Heart left ventricle (tissue), 16 donors: ENCODE results near the gene FREM1. TPM values are rescaled to one million over a fixed set of nuclear protein-coding genes. Genes with fewer than 3 reads are reported as not detected.

Experiments
- ATAC-seq, 4 donors: fragments of 200-7000 bp; cut with Tn5 transposase; one replicate each; pipeline ENCODE4 v1.9.1; 2020 to 2022; ENCODE audit warnings: moderate library complexity in 4 of 4, mild to moderate bottlenecking in 3 of 4, moderate number of reproducible peaks in 1 of 4
- DNase-seq, 5 donors: peaks; one replicate each; pipeline ENCODE4 v3.0.0-alpha.2; 2020
- H3K27ac ChIP-seq, 12 donors: fragments of 200-600 bp; sonication (generic) in 4 of 12; one replicate each; pipeline versions ENCODE4 v1.5.0 to v1.8.0; 2016 to 2022; ENCODE audit warnings: mild to moderate bottlenecking in 2 of 12
- H3K27me3 ChIP-seq, 9 donors: fragments of 200-600 bp; sonication (generic) in 2 of 9; one replicate each; pipeline versions ENCODE4 v1.5.1 to v1.8.0; 2016 to 2022; ENCODE audit warnings: mild to moderate bottlenecking in 3 of 9
- H3K36me3 ChIP-seq, 9 donors: fragments of 200-600 bp; sonication (generic) in 2 of 9; one replicate each; pipeline versions ENCODE4 v1.5.0 to v1.8.0; 2018 to 2022; ENCODE audit warnings: mild to moderate bottlenecking in 2 of 9
- H3K4me1 ChIP-seq, 12 donors: fragments of 200-600 bp; sonication (generic) in 4 of 12; one replicate each; pipeline versions ENCODE4 v1.5.0 to v1.8.0; 2016 to 2022; ENCODE audit warnings: mild to moderate bottlenecking in 3 of 12
- H3K4me3 ChIP-seq, 12 donors: fragments of 200-600 bp; sonication (generic) in 4 of 12; one replicate each; pipeline versions ENCODE4 v1.5.0 to v1.8.0; 2017 to 2022; ENCODE audit warnings: mild to moderate bottlenecking in 9 of 12, moderate library complexity in 4 of 12
- H3K9me3 ChIP-seq, 12 donors: fragments of 200-600 bp; sonication (generic) in 4 of 12; one replicate each; pipeline versions ENCODE4 v1.5.0 to v1.8.0; 2016 to 2022; ENCODE audit warnings: mild to moderate bottlenecking in 1 of 12
- CTCF ChIP-seq, 12 donors: fragments of 200-600 bp; sonication (generic) in 4 of 12; IDR thresholded peaks; one replicate each; pipeline versions ENCODE4 v1.5.0 to v1.8.0; 2018 to 2022; ENCODE audit warnings: antibody characterized with exemption in 12 of 12, mild to moderate bottlenecking in 5 of 12
- POLR2A ChIP-seq, 2 donors: fragments of 450-650 bp; IDR thresholded peaks; one replicate each; pipeline ENCODE4 v1.6.1; 2017; ENCODE audit warnings: antibody characterized with exemption in 2 of 2, mild to moderate bottlenecking in 2 of 2, moderate library complexity in 2 of 2
- WGBS, 4 donors: extraction: QIAGEN DNeasy Blood & Tissue Kit in 2 of 4; methylation state at CpG; one replicate each; pipeline versions ENCODE4 v1.1.5 to v1.1.7; 2013 to 2018; 5-methylcytosine and 5-hydroxymethylcytosine counted together
- intact Hi-C, 10 donors: fragments of 100-400 bp; cut with DNase I; formaldehyde crosslinking; loops; one replicate each; pipeline versions ENCODE4 v1.11.1 to v1.14.2; 2022
- polyA plus RNA-seq, 2 donors: library from polyadenylated mRNA; stranded (reverse); fragments of 200-250 nt; gene quantifications; one replicate each; pipeline ENCODE4 v1.2.3, GENCODE V29; 2013
- total RNA-seq, 9 donors: library from RNA; depleted of rRNA in 2 of 9; stranded (reverse); fragments of >200 nt in 2 of 9; fragmentation: NEBNext Ultra II Directional in 3 of 9; extraction: Animal tissue kit (Norgen Biotek cat#: 25700) in 3 of 9; gene quantifications; one replicate each; pipeline versions ENCODE4 v1.1.0 to v1.2.4, GENCODE V29; 2016 to 2023
- donor health status: ischemic (EF 13 %, LVEDD 7.1; RV severe dilation, severe dysfunction).
- donor health status: healthy with polysubstance abuse.
- donor health status: DM: no; HTN: yes; CAD: no.
- donor health status: DM: no; HTN: no; CAD: no.
- donor health status: ischemic (EF 25% LVEDD 6.9; RV normal size, moderate dysfunction).
- donor health status: ischemic (EF 25% LVEDD 5.7; RV mildly dilated, moderate dysfunction).
- donor health status: healthy.
- donor health status: DM: yes; HTN: yes; CAD: no.
- donor health status: ischemic (EF 35%, LVEDD 5.7; RV mildly dilated, moderate dysfunction).
- donor health status: nonischemic (EF 11% LVEDD 7.7; RV severe dilation, severe dysfunction).
- donor health status: DM: yes; HTN: yes; CAD: no.
- donor health status: PGD.
- donor health status: ischemic (EF 29% LVEDD 5.4; RV normal size, mild dysfunction).
- donor health status: nonischemic (EF 23%, LVEDD 6.1; RV moderate dilation, normal function).

Gene FREM1
- total and polyA plus RNA-seq, 11 donors, result 0.29 to 6.5 (median 1.9) TPM

DNA sequence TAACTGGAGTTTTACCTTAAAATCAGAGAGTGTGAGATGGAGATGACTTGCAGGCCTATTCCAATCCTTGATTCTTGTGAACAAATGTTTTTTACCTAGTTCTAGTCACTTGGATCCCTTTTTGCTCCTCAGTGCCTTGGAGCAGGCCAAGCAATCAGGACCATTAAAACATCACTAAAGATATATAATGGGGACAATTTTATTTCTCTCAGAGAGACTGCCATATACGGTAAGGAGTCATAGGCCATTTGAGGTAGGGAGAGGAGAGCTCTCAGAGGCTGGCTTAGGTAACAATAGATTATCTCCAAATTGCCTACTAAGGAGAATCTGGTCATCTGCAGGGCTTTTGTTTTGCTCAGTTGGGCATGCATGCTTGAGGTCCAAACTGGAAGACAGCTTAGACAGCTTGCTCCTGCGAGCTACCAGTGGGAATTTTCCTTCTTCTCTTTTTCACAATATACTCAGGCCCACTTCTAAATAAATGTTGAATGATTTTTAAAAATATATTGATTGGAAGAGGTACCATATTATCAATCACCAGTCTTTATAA, 44.0 kb downstream of the FREM1 start:
- no peak overlapping the region for H3K4me3 ChIP-seq
- no peaks in the 10 kb centered on the region for H3K36me3 ChIP-seq
- H3K27ac ChIP-seq, result peak overlapping the region in 1 of 12 donors; percentile 71
- H3K27me3 ChIP-seq, result no peaks in the 10 kb centered on the region
- no peaks in the 10 kb centered on the region for H3K9me3 ChIP-seq
- H3K4me1 ChIP-seq, result no peaks in the 10 kb centered on the region
- TF ChIP-seq CTCF (IDR thresholded peaks at IDR 0.05) (no peak), POLR2A (IDR thresholded peaks at IDR 0.05) (no peak)
- 85 to 95% (median 94%) methylated on average over 2 of the region's 2 CpGs for WGBS, 4 donors
- intact Hi-C loops, result loop anchor here in 1 of 10 donors (10.0 kb wide), 1 partner anchor 59 kb away; no protein-coding TSS in a partner anchor
- no peak for DNase-seq
- no peak for ATAC-seq

GRCh38 chr9:14864309-14864708, 45.9 kb downstream of the FREM1 start:
- DNase-seq (no peak), ATAC-seq (no peak)
- no peak for TF ChIP-seq CTCF (IDR thresholded peaks at IDR 0.05)
- TF ChIP-seq POLR2A (IDR thresholded peaks at IDR 0.05), result no peak
- no peak overlapping the region for H3K4me3 ChIP-seq
- 86 to 92% (median 89%) methylated on average over 1 of the region's 1 CpG for WGBS, 4 donors
- no peaks in the 10 kb centered on the region for H3K27me3 ChIP-seq
- H3K27ac ChIP-seq, result peak overlapping the region in 2 of 12 donors; percentile 23 to 51
- no peaks in the 10 kb centered on the region for H3K36me3 ChIP-seq
- H3K9me3 ChIP-seq, result no peaks in the 10 kb centered on the region
- intact Hi-C loops, result loop anchor here in 1 of 10 donors (10.0 kb wide), 1 partner anchor 60 kb away; no protein-coding TSS in a partner anchor
- H3K4me1 ChIP-seq, result no peaks in the 10 kb centered on the region

DNA sequence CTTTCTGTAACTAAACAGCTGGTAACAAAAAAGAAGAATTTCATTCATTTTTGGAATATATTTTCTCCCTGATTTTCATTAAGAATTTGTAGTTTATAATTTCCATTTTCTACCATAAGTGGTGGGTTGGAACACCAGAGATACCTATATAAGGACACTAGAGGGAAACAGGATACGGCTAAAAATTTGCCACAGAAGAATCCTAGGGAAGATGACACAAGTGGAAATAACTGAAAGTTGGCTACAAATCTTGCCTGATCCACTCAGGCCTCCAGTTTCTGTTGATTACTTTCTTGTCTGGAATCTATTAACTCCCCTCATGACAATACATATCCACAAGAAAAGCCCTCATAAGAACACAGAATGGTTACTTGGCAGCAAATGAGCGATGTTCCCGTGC, 46.8 kb downstream of the FREM1 start:
- Histone ChIP-seq H3K4me3 (no peak overlapping the region), H3K27ac (peak overlapping the region in 1 of 12 donors; percentile 46), H3K27me3 (no peaks in the 10 kb centered on the region), H3K4me1 (no peaks in the 10 kb centered on the region), H3K9me3 (no peaks in the 10 kb centered on the region), H3K36me3 (no peaks in the 10 kb centered on the region)
- ATAC-seq, result no peak
- TF ChIP-seq CTCF (IDR thresholded peaks at IDR 0.05) (peak in 3 of 12 donors; percentile 12 to 20 (median 17)), POLR2A (IDR thresholded peaks at IDR 0.05) (no peak)
- DNase-seq, result no peak
- WGBS, 4 donors, result 89 to 93% (median 92%) methylated on average over 3 of the region's 3 CpGs
- intact Hi-C loops, result loop anchor here in 1 of 10 donors (10.0 kb wide), 1 partner anchor 61 kb away; no protein-coding TSS in a partner anchor

DNA sequence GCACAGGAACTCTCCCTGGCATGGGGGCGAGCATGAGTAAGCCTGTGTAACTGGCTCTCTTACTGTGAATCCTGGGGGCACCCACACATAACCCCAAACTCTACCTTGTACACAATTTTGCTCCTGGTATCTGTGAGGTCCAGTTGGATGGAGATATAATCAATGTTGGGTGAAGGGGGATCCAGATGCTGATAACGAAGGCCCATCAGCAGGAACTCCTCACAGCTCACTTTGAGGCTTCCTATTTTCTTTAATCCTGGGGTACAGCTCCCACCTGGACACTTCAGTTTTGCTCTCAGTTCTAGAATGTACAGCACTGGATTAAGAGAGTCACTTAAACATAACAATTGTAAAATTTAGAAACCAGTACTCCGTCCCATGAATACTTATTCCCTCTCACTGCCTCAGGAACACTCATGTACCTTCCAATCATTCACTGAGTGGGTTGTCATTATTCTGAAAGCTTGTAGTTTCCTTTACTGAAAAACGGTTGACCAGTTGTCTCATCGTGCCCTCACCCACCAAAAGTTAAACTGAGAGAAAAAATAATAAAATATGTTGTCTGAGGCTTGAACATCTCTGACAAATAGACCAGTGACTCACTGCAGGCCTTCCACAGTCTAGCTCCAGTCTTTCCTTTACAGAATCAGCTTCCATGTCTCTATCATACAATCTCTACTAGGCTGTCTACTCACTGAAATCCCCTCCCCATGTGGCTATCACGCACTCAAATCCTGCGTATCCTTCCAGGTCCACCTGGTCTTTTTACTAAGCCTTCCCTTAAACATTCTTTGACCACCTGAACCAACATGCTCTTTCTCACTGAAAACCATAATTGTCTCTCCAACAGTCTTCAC, 52.6 kb downstream of the FREM1 start:
- WGBS, 4 donors, result 92 to 95% (median 95%) methylated on average over 7 of the region's 7 CpGs
- no peaks in the 10 kb centered on the region for H3K27me3 ChIP-seq
- no peaks in the 10 kb centered on the region for H3K4me1 ChIP-seq
- TF ChIP-seq POLR2A (IDR thresholded peaks at IDR 0.05), result no peak
- no peak for TF ChIP-seq CTCF (IDR thresholded peaks at IDR 0.05)
- H3K36me3 ChIP-seq, result peaks cover 0 to 6% (median 0%) of the 10 kb centered on the region in 9 donors
- no peaks in the 10 kb centered on the region for H3K9me3 ChIP-seq
- ATAC-seq (no peak), DNase-seq (no peak)
- intact Hi-C loops, result loop anchor here in 1 of 10 donors (10.0 kb wide), 1 partner anchor 63 kb away; no protein-coding TSS in a partner anchor
- no peak overlapping the region for H3K27ac ChIP-seq
- no peak overlapping the region for H3K4me3 ChIP-seq
